NCI-H2196 treated with DMSO at 0.1 percent for 48 hours (cell line): ENCODE measurements around the gene OR56B1.

Source experiments
- DNase-seq: peaks from one replicate; lab custom pipeline; 2025; ENCODE audit not compliant: unreplicated experiment; lab: John Stamatoyannopoulos, UW

Gene OR56B1

DNA sequence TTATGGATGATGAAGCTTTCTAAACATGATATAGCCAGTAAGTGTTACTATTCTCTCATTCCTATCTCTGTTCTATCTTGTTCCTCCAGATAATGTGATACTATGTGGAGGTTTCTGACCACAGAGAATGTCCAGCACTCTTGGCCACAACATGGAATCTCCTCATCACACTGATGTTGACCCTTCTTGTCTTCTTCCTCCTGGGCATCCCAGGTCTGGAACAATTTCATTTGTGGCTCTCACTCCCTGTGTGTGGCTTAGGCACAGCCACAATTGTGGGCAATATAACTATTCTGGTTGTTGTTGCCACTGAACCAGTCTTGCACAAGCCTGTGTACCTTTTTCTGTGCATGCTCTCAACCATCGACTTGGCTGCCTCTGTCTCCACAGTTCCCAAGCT lies 9.9 kb upstream of the OR56B1 start:
- DNase-seq, result no peak

GRCh38 chr11:5727691-5728090 lies 8.6 kb upstream of the OR56B1 start:
- DNase-seq, result no peak

- DNase-seq, result no peak
Measured at GRCh38 chr11:5737091-5737490, 843 bp downstream of the OR56B1 start.

DNA sequence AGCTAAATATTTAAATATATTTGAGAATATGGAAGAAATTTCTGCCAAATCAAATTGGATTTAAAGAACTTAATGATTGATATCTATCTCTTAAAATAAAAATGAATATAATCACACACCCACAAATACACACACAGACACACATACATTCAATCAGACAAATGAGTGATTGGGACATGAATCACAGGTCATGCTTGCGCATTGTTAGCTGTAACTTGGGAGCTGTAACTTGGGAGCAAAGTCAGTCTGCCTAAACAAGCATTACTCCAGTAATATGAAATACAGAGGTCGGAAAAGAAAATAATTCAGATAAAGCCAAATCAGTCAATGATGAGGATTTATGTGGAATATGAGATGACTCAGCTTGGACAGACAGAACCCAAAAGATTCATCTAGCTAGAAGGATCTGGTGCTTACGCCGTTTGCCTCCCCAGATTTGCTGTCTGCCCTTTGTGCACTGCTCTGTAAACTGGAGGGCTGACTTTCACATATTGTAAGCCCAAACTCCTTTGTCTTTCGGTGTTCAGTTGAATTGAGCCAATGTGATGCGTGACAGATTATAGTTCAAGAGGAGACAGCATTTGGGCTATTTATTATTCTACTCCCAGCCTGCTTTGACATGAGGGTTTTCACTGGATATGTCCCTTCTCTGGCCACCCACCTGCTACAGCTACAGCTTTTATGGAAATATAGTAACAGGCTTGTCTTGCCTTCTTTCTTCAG lies 1.6 kb downstream of the OR56B1 start:
- no peak for DNase-seq

GRCh38 chr11:5738431-5738830 lies 2.2 kb downstream of the OR56B1 start:
- DNase-seq, result no peak

DNA sequence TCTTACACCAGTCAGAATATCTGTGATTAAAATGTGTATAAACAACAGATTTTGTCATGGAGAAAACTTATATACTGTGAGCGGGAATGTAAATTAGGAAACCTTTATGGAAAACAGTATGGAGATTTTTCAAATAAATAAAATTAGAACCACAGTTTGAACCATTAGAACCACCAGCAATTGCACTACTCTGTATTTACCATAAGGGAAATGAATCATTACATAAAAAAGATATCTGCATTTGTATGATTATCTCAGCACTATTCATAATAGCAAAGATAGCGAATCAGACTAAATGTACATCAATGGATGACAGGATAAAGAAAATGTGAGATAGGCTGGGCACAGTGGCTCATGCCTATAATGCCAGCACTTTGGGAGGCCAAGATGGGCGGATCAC lies 10.4 kb downstream of the OR56B1 start:
- DNase-seq, result no peak

DNA sequence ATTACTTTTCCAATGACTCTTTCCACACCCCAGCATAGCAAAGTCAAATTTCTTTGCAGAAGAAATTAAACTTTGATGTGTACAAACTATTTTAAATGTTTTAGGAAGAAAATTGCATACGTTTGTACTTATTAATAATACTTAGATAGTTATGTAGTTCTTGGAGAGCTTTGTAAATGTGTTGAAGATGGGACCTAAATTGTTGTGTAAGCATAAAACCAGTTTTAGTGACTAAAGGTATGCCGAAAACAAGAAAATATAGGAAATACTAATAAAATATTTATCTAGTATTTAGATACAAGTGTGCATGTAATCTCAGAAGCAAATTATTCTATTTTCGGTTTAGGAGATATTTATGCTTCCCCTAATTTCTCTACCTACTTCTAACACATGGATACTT lies 13.6 kb downstream of the OR56B1 start:
- DNase-seq, result no peak

- no peak for DNase-seq
Measured at GRCh38 chr11:5753943-5754342, 17.7 kb downstream of the OR56B1 start, which contains the start of gene OR52N4. Gene OR52N4, plus strand, starts transcription at chr11:5754243. Its CDS starts 498 bp downstream, at chr11:5754741.

DNA sequence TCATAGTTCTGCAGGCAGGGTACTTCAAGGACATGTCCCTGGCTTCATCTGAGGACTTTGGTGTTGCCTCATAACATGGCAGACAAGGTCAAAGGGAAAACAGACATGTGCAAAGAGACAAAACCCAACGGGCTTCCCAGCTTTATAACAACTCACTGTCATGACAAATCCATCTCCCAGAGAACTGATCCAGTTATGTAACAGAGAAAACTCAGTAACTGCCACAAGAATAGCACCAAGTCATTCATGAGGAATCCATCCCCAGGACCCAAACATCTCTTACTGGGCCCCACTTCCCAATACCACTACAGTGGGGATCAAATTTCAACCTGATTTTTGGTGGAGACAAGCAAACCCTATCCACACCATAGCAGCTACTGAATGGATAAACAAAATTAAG lies 30.8 kb downstream of the OR56B1 start:
- no peak for DNase-seq

DNA sequence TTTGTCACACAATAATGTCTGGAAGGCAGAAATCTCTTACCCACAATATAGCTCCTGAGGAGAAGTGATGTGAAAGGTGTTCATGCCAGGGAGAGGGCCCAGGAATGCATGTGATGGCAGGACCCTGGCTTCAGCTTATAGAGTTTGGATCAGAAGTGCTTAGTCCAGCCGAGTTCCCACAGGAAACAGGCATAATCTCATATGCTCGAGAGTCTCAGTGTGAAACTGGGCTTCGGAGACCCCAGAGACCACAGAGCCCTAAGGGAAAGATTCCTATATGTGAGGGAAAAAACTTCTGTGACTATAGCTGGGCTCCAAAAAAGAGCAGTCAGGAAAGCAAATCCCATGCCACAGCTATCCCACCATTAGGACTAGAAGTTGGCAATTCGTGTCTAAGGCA lies 47.0 kb downstream of the OR56B1 start, which contains the start of gene OR52N5:
TSS of gene OR52N5 (minus strand) at position 101 of the 400 bp plus-strand sequence. CDS start 4,721 bp downstream, outside the sequence.
- DNase-seq, result no peak
